ENCODE results near the gene ELAVL1. TPM values are rescaled to one million over a fixed set of nuclear protein-coding genes. Genes with fewer than 3 reads are reported as not detected.

The ELAVL1 gene
- total and polyA plus RNA-seq, 9 of the 15 experiments (the other 6 are each of a cell fraction or from before 2014, with no cell fraction given) = 4.3 to 172 (median 69.2) TPM

- CTCF ChIA-PET (ENCODE audit: low intra/inter-chr PET ratio) = no interaction called here
- intact Hi-C loops (cut with micrococcal nuclease) (no loop called here), in situ Hi-C loops (cut with MboI) (no loop called here)
- BruUV-seq (replicated peaks) = no TSS peak
- FAIRE-seq = no peak
- Histone ChIP-seq H3K27ac (ENCODE audit: extremely low read depth, low read depth, low read length) (no peak overlapping the region), H4K20me1 (replicated peaks; ENCODE audit: control insufficient read depth, insufficient read depth, low read length) (peaks cover 16% of the 10 kb centered on the region), H3K9me3 (replicated peaks; ENCODE audit: control insufficient read depth, insufficient read depth, low read depth, low read length) (no peaks in the 10 kb centered on the region), H3K36me3 (ENCODE audit: control insufficient read depth, insufficient read depth, low read length) (peaks cover 88% of the 10 kb centered on the region), H3K79me2 (ENCODE audit: control insufficient read depth, insufficient read depth, low read length) (peaks cover 26% of the 10 kb centered on the region; the same call in 2 of the 3 replicates), H3K4me3 (no peak overlapping the region), H3K4me1 (replicated peaks in 1 of 2; ENCODE audit: control insufficient read depth in 2 of 2, insufficient read depth in 2 of 2, low read length in 2 of 2) (peaks cover 11 to 32% of the 10 kb centered on the region in 2 experiments; a peak in 4 of 5 replicates), H3K27me3 (ENCODE audit: control insufficient read depth in 2 of 2, insufficient read depth in 2 of 2, low read length in 2 of 2) (no peaks in the 10 kb centered on the region), H3K9ac (ENCODE audit: insufficient read depth in 1 of 2, low read depth in 2 of 2, low read length in 2 of 2) (no peak overlapping the region), H3K4me2 (ENCODE audit: insufficient read depth, low read length) (no peak overlapping the region), H3K9me1 (ENCODE audit: control insufficient read depth, insufficient read depth, low read length) (peaks cover 3% of the 10 kb centered on the region), H2AFZ (ENCODE audit: low read depth, low read length) (no peak overlapping the region)
- no peak for TF ChIP-seq ZNF347 (CRISPR knock-in tag; IDR thresholded peaks at IDR 0.05; ENCODE audit: low read depth)
- no peak for TF ChIP-seq IRF2 (CRISPR knock-in tag; IDR thresholded peaks at IDR 0.05)
- TF ChIP-seq ZC3H4 (CRISPR knock-in tag; IDR thresholded peaks at IDR 0.05; ENCODE audit: borderline replicate concordance) = no peak
- TF ChIP-seq ZNF766 (CRISPR knock-in tag; conservative IDR thresholded peaks at IDR 0.05) = no peak
- no peak for TF ChIP-seq LEF1 (IDR thresholded peaks at IDR 0.05)
- no peak for TF ChIP-seq ZNF217 (CRISPR knock-in tag; IDR thresholded peaks at IDR 0.05)
- TF ChIP-seq SP2 (IDR thresholded peaks at IDR 0.05; ENCODE audit: extremely low read depth, low read depth, low read length, poor library complexity, severe bottlenecking) = no peak
- no peak for TF ChIP-seq ZNF644 (tag; IDR thresholded peaks at IDR 0.05; ENCODE audit: low read depth)
- no peak for TF ChIP-seq ZNF75A (CRISPR knock-in tag; IDR thresholded peaks at IDR 0.05)
- no peak for TF ChIP-seq TCFL5 (CRISPR knock-in tag; conservative IDR thresholded peaks at IDR 0.05)
- TF ChIP-seq ERF (CRISPR knock-in tag; IDR thresholded peaks at IDR 0.05) = no peak
- TF ChIP-seq CHD2 (IDR thresholded peaks at IDR 0.05; ENCODE audit: low read depth, low read length) = no peak
- no peak for TF ChIP-seq EHMT2 (IDR thresholded peaks at IDR 0.05)
- no peak for DNase-seq (ENCODE audit: extremely low read depth in 1 of 4, low spot score in 3 of 4)
- ATAC-seq = no peak
- 97% methylated on average over 15 of the region's 15 CpGs for WGBS (ENCODE audit: insufficient coverage, low coverage, missing lambda C conversion rate)
- POLR2A ChIA-PET = interaction anchor here (0.6 to 1.1 kb wide), 2 partner anchors 13 to 31 kb away, joined by 3 read pairs; no protein-coding TSS in a partner anchor
Measured at GRCh38 chr19:7977021-7977722, 28.3 kb downstream of the ELAVL1 start.
